ENCODE data around the gene ARHGAP18. TPM values are rescaled to one million over a fixed set of nuclear protein-coding genes. Genes with fewer than 3 reads are reported as not detected.

The ARHGAP18 gene
- total RNA-seq, 1 experiment from 2014 or later, result 28.7 TPM

GRCh38 chr6:129670634-129671033 is 39.3 kb downstream of the ARHGAP18 start:
- DNase-seq (ENCODE audit: low read depth), result no peak

- DNase-seq (ENCODE audit: low read depth), result no peak
Measured at GRCh38 chr6:129667621-129668020, 42.4 kb downstream of the ARHGAP18 start.

GRCh38 chr6:129667034-129667433 is 42.9 kb downstream of the ARHGAP18 start:
- DNase-seq (ENCODE audit: low read depth), result no peak

- DNase-seq (ENCODE audit: low read depth), result no peak
Measured at GRCh38 chr6:129665555-129665954, 44.4 kb downstream of the ARHGAP18 start.

GRCh38 chr6:129663531-129663930 is 46.4 kb downstream of the ARHGAP18 start:
- no peak for DNase-seq (ENCODE audit: low read depth)

- DNase-seq (ENCODE audit: low read depth), result no peak
Measured at GRCh38 chr6:129662980-129663431, 47.0 kb downstream of the ARHGAP18 start.

- DNase-seq (ENCODE audit: low read depth), result no peak
Measured at GRCh38 chr6:129662406-129662766, 47.6 kb downstream of the ARHGAP18 start.

GRCh38 chr6:129661536-129662405 is 48.2 kb downstream of the ARHGAP18 start:
- no peak for DNase-seq (ENCODE audit: low read depth)

- DNase-seq (ENCODE audit: low read depth), result no peak
Measured at GRCh38 chr6:129660346-129660676, 49.7 kb downstream of the ARHGAP18 start.

GRCh38 chr6:129659590-129660345 is 50.2 kb downstream of the ARHGAP18 start:
- no peak for DNase-seq (ENCODE audit: low read depth)

GRCh38 chr6:129659167-129659566 is 50.8 kb downstream of the ARHGAP18 start:
- DNase-seq (ENCODE audit: low read depth), result no peak

- no peak for DNase-seq (ENCODE audit: low read depth)
Measured at GRCh38 chr6:129657483-129657882, 52.5 kb downstream of the ARHGAP18 start.

GRCh38 chr6:129655334-129655733 is 54.6 kb downstream of the ARHGAP18 start:
- DNase-seq (ENCODE audit: low read depth), result no peak

- no peak for DNase-seq (ENCODE audit: low read depth)
Measured at GRCh38 chr6:129653746-129654145, 56.2 kb downstream of the ARHGAP18 start.

GRCh38 chr6:129653229-129653628 is 56.7 kb downstream of the ARHGAP18 start:
- no peak for DNase-seq (ENCODE audit: low read depth)

- no peak for DNase-seq (ENCODE audit: low read depth)
Measured at GRCh38 chr6:129651291-129651691, 58.7 kb downstream of the ARHGAP18 start.

- no peak for DNase-seq (ENCODE audit: low read depth)
Measured at GRCh38 chr6:129648819-129649491, 61.0 kb downstream of the ARHGAP18 start.

- DNase-seq (ENCODE audit: low read depth), result no peak
Measured at GRCh38 chr6:129647044-129647443, 62.9 kb downstream of the ARHGAP18 start.

GRCh38 chr6:129646642-129647041 is 63.3 kb downstream of the ARHGAP18 start:
- no peak for DNase-seq (ENCODE audit: low read depth)

GRCh38 chr6:129645830-129646579 is 64.0 kb downstream of the ARHGAP18 start:
- DNase-seq (ENCODE audit: low read depth), result no peak

GRCh38 chr6:129645106-129645829 is 64.7 kb downstream of the ARHGAP18 start:
- DNase-seq (ENCODE audit: low read depth), result peak; percentile 45

Measured in Daoy (cell line).